Measurements from ENCODE around the gene DDI2. TPM values are rescaled to one million over a fixed set of nuclear protein-coding genes. Genes with fewer than 3 reads are reported as not detected.

The DDI2 gene
- total RNA-seq, 1 donor from 2014 or later = 8.4 TPM

DNA sequence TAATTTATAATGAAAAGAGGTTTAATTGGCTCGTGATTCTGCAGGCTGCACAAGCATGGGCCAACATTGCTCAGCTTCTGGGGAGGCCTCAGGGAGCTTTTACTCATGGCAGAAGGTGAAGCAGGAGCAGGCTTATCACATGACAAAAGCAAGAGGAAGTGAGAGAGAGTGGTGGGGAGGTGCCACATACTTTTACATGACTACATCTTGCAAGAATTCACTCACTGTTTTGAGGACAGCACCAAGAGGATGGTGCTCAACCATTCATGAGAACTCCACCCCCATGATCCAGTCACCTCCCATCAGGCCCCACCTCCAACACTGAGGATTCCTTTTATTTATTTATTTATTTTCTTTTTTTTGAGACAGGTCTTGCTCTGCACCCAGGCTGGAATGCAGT, 61.3 kb downstream of the DDI2 start:
- DNase-seq (ENCODE audit: low read depth) = peak; percentile 94
- no peak overlapping the region for H3K4me3 ChIP-seq (ENCODE audit: low read depth, low read length)
- TF ChIP-seq CTCF (conservative IDR thresholded peaks at IDR 0.05; ENCODE audit: low read depth, low read length) = no peak

DNA sequence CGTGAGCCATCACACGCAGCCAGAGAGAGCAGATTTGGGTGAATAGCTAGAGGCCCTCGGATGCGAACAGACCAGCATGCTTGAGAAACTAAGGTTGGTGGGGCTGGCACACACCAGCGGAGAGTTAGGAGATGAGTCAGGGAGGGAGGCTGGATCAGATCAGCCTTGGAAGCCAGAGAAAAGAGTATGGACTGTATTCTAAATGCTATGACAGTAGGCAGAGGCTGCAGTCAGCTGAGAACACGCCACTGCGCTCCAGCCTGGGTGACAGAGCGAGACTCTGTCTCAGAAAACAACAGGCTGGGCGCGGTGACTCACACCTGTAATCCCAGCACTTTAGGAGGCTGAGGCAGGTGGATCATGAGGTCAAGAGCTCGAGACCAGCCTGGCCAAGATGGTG, 62.9 kb downstream of the DDI2 start:
- DNase-seq (ENCODE audit: low read depth) = peak; percentile 85
- no peak for TF ChIP-seq CTCF (conservative IDR thresholded peaks at IDR 0.05; ENCODE audit: low read depth, low read length)
- no peak overlapping the region for H3K4me3 ChIP-seq (ENCODE audit: low read depth, low read length)

DNA sequence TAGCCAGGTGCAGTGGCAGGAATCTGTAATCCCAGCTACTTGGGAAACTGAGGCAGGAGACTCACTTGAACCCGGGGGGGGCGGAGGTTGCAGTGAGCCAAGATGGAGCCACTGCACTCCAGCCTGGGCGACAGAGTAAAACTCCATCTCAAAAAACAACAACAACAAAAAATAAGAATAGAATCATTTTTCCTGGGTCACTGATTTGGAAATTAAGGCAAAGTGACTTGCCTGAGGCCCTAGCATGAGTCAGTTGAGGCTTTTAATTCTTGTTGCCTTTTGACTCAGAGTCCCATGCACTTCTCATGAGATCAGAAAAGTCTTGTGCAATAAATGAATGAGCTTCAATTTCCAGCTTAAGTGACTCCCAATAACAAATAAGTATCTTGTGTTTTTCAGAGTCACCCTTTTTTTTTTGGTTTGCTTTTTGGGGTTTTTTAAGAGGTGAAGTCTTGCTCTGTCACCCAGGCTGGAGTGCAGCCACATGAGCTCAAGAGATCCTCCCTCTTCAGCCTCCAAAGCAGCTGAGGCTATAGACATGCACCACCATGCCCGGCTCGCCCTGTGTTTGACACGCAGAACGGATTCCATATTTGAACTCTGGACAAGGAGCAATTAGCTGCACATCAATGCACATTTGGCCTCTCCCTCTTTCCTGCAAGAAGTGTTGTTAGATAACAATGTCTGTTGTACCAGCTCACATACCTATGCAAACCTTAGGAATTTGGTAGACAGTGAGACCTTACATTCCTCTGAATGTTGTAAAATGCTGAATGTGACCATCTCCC, 63.5 kb downstream of the DDI2 start:
- DNase-seq (ENCODE audit: low read depth) = peak; percentile 99
- no peak for TF ChIP-seq CTCF (conservative IDR thresholded peaks at IDR 0.05; ENCODE audit: low read depth, low read length)
- H3K4me3 ChIP-seq (ENCODE audit: low read depth, low read length) = peak overlapping the region; percentile 14

GRCh38 chr1:15681349-15682292, 64.4 kb downstream of the DDI2 start:
- peak overlapping the region; percentile 35 for H3K4me3 ChIP-seq (ENCODE audit: low read depth, low read length)
- no peak for DNase-seq (ENCODE audit: low read depth)
- no peak for TF ChIP-seq CTCF (conservative IDR thresholded peaks at IDR 0.05; ENCODE audit: low read depth, low read length)

GRCh38 chr1:15682936-15683341, 65.7 kb downstream of the DDI2 start:
- H3K4me3 ChIP-seq (ENCODE audit: low read depth, low read length) = no peak overlapping the region
- DNase-seq (ENCODE audit: low read depth) = no peak
- no peak for TF ChIP-seq CTCF (conservative IDR thresholded peaks at IDR 0.05; ENCODE audit: low read depth, low read length)

DNA sequence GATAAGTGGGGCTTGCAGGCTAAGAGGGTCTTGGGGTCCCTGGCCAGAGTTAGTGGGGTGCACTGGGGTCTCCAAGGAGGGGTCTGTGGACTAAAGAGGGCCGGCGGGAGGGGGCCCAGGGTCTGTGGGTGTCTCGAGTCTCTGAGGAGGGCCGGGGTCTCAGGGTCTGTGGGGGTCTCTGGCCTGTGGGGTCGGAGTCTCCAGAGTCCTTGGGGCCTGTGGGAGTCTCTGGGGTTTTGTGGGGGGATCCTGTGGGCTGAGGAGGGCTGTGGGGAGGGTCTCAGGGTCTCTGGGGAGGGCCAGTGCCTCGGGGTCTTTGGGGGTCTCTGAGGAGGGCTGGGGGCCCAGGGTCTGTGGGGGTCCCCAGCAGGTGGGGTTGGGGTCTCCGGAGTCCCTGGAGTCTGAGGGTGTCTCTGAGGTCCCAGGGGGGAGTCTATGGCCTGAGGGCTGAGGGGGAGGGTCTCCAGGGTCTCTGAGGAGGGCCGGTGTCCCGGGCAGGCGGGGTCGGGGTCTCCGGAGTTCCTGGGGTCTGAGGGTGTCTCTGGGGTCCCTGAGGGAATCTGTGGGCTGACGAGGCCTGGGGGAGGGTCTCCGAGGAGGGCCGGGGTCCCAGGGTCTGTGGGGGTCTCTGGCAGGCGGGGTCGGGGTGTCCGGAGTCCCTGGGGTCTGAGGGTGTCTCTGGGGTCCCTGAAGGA, 66.2 kb downstream of the DDI2 start:
- H3K4me3 ChIP-seq (ENCODE audit: low read depth, low read length) = peak overlapping the region; percentile 80
- no peak for TF ChIP-seq CTCF (conservative IDR thresholded peaks at IDR 0.05; ENCODE audit: low read depth, low read length)
- DNase-seq (ENCODE audit: low read depth) = no peak

Measured in epithelial cell of proximal tubule (primary cell).